ENCODE results near the gene AANAT.

GRCh38 chr17:76517638-76518038 is 50.2 kb downstream of the AANAT start:
- TF ChIP-seq CTCF (conservative IDR thresholded peaks at IDR 0.05; ENCODE audit: low read length) (no peak), EZH2phosphoT487 (IDR thresholded peaks at IDR 0.05; ENCODE audit: borderline replicate concordance, low read depth, low read length) (no peak)

Measured in OCI-LY7 (cell line).